Epithelial cell of proximal tubule (primary cell): Measurements from ENCODE around the gene VGLL4. TPM values are rescaled to one million over a fixed set of nuclear protein-coding genes. Genes with fewer than 3 reads are reported as not detected.

ENCODE experiments used
- DNase-seq: peaks from one replicate; pipeline ENCODE4 v3.0.0-alpha.2; 2011; ENCODE audit warnings: low read depth
- H3K4me3 ChIP-seq: 2 replicates; pipeline ENCODE4 v1.5.1; 2011; ENCODE audit warnings: low read depth, mild to moderate bottlenecking, low read length
- total RNA-seq: library from RNA; depleted of rRNA; stranded (reverse); fragments of >200 nt; gene quantifications from 2 replicates; pipeline ENCODE4 v1.2.3, GENCODE V29; 2015
- TF ChIP-seq, protein P1 (sequence below): conservative IDR thresholded peaks from 2 replicates; pipeline ENCODE4 v1.5.1; 2012; ENCODE audit warnings: low read depth, mild to moderate bottlenecking, low read length

The VGLL4 gene
- total RNA-seq, 1 donor from 2014 or later: 52.4 TPM

GRCh38 chr3:11651477-11651876, 7.8 kb upstream of the VGLL4 start:
- H3K4me3 ChIP-seq: no peak overlapping the region
- TF ChIP-seq, protein P1, sequence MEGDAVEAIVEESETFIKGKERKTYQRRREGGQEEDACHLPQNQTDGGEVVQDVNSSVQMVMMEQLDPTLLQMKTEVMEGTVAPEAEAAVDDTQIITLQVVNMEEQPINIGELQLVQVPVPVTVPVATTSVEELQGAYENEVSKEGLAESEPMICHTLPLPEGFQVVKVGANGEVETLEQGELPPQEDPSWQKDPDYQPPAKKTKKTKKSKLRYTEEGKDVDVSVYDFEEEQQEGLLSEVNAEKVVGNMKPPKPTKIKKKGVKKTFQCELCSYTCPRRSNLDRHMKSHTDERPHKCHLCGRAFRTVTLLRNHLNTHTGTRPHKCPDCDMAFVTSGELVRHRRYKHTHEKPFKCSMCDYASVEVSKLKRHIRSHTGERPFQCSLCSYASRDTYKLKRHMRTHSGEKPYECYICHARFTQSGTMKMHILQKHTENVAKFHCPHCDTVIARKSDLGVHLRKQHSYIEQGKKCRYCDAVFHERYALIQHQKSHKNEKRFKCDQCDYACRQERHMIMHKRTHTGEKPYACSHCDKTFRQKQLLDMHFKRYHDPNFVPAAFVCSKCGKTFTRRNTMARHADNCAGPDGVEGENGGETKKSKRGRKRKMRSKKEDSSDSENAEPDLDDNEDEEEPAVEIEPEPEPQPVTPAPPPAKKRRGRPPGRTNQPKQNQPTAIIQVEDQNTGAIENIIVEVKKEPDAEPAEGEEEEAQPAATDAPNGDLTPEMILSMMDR: no peak
- no peak for DNase-seq

- no peak overlapping the region for H3K4me3 ChIP-seq
- TF ChIP-seq, protein P1: no peak
- DNase-seq: no peak
Measured at GRCh38 chr3:11650391-11650790, 6.7 kb upstream of the VGLL4 start.

DNA sequence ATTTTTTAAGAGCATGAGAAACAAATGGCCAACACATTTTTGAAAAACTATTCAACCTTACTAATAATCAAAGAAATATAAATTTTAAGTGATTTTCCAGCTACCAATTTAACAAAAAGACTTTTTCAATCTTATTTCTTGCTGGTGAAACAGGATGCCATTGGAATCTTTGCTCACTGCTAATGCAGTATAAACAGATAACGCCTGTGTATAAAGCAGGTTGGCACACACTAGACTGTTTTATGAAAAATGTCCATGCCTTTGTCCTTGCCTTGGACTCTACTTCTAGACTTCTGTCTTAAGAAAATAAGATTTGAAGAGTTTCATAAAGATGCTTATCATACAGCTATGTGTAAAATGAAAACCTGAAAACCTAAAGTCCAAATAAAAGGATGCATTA, 5.0 kb upstream of the VGLL4 start:
- H3K4me3 ChIP-seq: no peak overlapping the region
- TF ChIP-seq, protein P1: no peak
- DNase-seq: no peak

DNA sequence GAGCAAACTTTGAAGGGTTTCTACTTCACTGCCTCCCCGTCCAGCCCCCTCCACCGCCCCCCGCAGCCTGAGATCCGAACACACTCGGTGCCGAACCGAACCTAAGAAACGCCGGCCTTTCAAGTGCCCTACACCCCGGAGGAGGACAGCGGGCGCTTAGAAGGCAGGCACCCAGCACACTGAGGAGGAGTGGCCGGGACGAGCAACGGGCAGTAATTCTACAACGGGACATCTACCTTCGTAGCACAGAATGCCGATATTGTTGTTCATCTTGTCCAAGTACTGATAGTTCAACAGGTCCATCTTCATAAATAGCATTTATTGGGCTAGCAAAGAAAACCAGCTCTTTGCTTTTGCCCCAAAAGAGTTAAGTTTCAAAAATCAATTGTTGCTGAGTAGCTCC, 513 bp downstream of the VGLL4 start:
- TF ChIP-seq, protein P1: no peak

DNA sequence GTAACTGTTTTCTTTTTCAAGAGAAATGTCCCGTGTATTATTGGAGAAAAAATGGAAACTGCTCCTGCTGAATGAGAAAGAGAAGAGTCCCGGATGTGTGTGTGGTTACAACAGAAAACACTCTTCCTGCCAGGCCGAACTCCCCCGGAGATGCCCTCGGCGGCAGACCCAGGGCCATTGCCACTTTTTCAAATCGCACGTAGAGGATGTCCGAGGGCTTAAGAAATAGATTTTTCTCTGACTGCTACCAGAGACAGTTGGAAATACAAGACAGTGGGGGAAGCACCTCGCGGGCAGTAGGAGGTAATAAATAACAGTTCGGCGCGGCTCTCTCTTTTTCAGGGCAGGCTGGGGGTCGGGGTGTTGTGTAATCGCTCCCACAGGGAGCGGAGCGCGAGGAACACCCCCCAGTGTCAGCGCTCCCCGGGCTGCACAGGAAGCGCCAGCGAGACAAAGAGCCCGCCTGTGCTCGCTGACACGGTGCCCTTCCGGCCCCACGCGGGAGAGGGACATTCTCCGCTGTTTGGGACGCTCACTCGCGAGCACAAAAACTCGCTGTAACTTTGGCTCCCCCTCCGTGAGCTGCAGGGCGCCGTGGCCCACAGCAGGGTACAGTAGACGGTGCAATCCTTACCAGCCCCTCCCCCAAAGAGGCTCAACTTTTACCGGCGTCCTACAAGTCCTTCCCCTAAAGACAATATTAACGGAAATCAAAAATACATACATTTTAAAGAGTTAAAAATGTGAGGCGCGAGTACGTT, 1.1 kb downstream of the VGLL4 start:
- TF ChIP-seq, protein P1: no peak
- peak overlapping the region; percentile 68 for H3K4me3 ChIP-seq
- DNase-seq: peak; percentile 38

More for the DNA sequence above, 513 bp downstream of the VGLL4 start:
- H3K4me3 ChIP-seq: peak overlapping the region; percentile 68
- no peak for DNase-seq

GRCh38 chr3:11641683-11642430, 1.9 kb downstream of the VGLL4 start:
- DNase-seq: no peak
- peak overlapping the region; percentile 68 for H3K4me3 ChIP-seq
- TF ChIP-seq, protein P1: no peak

GRCh38 chr3:11641316-11641682, 2.4 kb downstream of the VGLL4 start:
- TF ChIP-seq, protein P1: no peak
- no peak for DNase-seq
- H3K4me3 ChIP-seq: peak overlapping the region; percentile 68
